Measurements from ENCODE around the gene SLC13A2. TPM values are rescaled to one million over a fixed set of nuclear protein-coding genes. Genes with fewer than 3 reads are reported as not detected.

Gene SLC13A2
- total RNA-seq, 1 donor from 2014 or later, result not detected

GRCh38 chr17:28487881-28488532 lies 14.6 kb downstream of the SLC13A2 start:
- no peak overlapping the region for H3K4me3 Mint-ChIP-seq
- no peak for DNase-seq (ENCODE audit: low spot score in 2 of 2, unreplicated experiment in 2 of 2)
- no peak for TF ChIP-seq CTCF (IDR thresholded peaks at IDR 0.05; ENCODE audit: unreplicated experiment)
- H3K4me1 Mint-ChIP-seq, result no peaks in the 10 kb centered on the region
- peaks cover 15% of the 10 kb centered on the region for H3K27me3 Mint-ChIP-seq (ENCODE audit: low read depth)
- H3K27ac Mint-ChIP-seq, result no peak overlapping the region
- H3K36me3 Mint-ChIP-seq, result no peaks in the 10 kb centered on the region
- no peaks in the 10 kb centered on the region for H3K9me3 Mint-ChIP-seq

DNA sequence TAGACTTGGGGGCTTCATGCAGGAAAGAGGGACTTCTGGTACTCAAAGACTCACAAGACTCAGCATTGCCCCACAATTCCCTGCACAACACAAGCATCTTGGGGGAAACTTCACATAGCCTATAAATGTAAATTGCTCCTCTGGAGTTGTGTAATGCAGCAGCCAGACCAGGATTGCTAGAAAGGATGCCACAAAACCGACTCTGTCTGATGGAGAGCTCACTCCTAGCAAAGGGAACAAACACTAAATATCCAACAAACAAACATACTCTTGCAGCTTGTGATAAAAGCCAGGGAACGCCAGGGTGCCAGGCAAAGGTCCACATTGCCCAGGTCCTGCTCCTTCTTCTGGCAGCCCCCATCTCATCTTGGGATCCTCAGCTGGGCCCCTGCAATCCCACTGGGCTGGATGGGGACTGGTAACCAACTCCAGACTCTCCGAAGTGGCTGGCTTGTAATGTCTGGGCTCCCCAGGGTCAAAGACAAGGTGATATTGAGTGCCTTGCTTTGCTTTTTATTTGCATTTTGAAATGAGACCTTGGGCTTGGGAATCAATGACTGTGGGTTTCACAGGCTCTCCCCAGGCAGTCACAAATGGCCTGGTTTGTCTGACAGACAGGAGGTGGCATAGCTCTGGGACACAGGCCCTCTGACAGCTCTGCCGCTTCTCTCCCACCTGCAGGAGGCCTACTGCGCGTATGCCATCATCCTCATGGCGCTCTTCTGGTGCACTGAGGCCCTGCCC lies 15.3 kb downstream of the SLC13A2 start:
- Mint-ChIP-seq H3K27ac (no peak overlapping the region), H3K4me3 (no peak overlapping the region), H3K27me3 (ENCODE audit: low read depth) (peaks cover 13% of the 10 kb centered on the region), H3K36me3 (no peaks in the 10 kb centered on the region), H3K9me3 (no peaks in the 10 kb centered on the region), H3K4me1 (no peaks in the 10 kb centered on the region)
- no peak for DNase-seq (ENCODE audit: low spot score in 2 of 2, unreplicated experiment in 2 of 2)
- TF ChIP-seq CTCF (IDR thresholded peaks at IDR 0.05; ENCODE audit: unreplicated experiment), result no peak

DNA sequence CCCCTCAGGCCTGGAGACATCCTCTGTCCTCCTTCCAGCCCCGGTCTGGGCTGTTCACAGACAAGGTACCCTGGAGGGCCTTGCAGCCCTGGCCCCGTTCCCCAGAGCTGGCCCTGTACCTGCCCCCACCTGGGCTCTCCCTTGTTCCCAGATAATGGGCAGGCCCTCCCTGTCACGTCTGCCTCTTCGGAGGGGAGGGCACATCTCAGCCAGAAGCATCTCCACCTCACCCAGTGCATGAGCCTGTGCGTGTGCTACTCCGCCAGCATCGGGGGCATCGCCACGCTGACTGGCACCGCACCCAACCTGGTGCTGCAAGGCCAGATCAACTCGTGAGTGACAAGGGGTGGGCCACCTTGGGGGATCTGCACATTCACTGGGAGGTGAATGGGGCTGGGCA lies 17.8 kb downstream of the SLC13A2 start:
- Mint-ChIP-seq H3K9me3 (no peaks in the 10 kb centered on the region), H3K4me1 (no peaks in the 10 kb centered on the region), H3K36me3 (no peaks in the 10 kb centered on the region), H3K27me3 (ENCODE audit: low read depth) (peaks cover 5% of the 10 kb centered on the region), H3K4me3 (no peak overlapping the region), H3K27ac (no peak overlapping the region)
- no peak for TF ChIP-seq CTCF (IDR thresholded peaks at IDR 0.05; ENCODE audit: unreplicated experiment)
- no peak for DNase-seq (ENCODE audit: low spot score in 2 of 2, unreplicated experiment in 2 of 2)

DNA sequence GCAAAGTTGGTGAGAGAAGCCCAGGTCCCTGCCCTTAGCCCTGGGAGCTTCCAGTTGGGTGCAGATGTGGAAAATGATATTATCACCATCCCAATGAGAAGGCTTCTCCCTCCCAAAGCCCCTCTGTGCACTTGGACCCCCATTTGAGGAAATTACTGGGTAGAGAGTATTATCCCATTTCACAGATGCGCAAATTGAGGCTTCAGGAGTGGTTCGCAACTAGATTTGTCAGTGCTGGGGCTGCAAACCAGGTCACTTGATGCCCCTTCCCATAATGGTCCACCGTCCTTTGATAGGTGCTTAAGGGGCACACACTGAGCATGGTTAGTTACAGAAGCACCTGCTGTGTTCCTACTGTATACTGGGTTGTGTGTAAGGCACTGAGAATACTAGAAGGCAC lies 18.4 kb downstream of the SLC13A2 start:
- TF ChIP-seq CTCF (IDR thresholded peaks at IDR 0.05; ENCODE audit: unreplicated experiment), result no peak
- no peak for DNase-seq (ENCODE audit: low spot score in 2 of 2, unreplicated experiment in 2 of 2)
- H3K36me3 Mint-ChIP-seq, result no peaks in the 10 kb centered on the region
- no peak overlapping the region for H3K27ac Mint-ChIP-seq
- H3K27me3 Mint-ChIP-seq (ENCODE audit: low read depth), result peaks cover 5% of the 10 kb centered on the region
- H3K4me1 Mint-ChIP-seq, result no peaks in the 10 kb centered on the region
- H3K4me3 Mint-ChIP-seq, result no peak overlapping the region
- no peaks in the 10 kb centered on the region for H3K9me3 Mint-ChIP-seq

GRCh38 chr17:28492352-28493310 lies 19.2 kb downstream of the SLC13A2 start:
- Mint-ChIP-seq H3K27ac (no peak overlapping the region), H3K27me3 (ENCODE audit: low read depth) (peaks cover under 1% of the 10 kb centered on the region), H3K4me1 (peaks cover 4% of the 10 kb centered on the region), H3K36me3 (no peaks in the 10 kb centered on the region), H3K4me3 (no peak overlapping the region), H3K9me3 (no peaks in the 10 kb centered on the region)
- DNase-seq (ENCODE audit: low spot score in 2 of 2, unreplicated experiment in 2 of 2), result no peak
- TF ChIP-seq CTCF (IDR thresholded peaks at IDR 0.05; ENCODE audit: unreplicated experiment), result no peak

All from mesothelial cell of epicardium (in vitro differentiated cells).